RWPE1 (cell line): ENCODE data around the gene UBE2G1.

Experiments used
- CTCF ChIA-PET: fragments of 350-600 bp; sonication (Branson Sonifier 250); formaldehyde crosslinking; extraction: SDS; loops from one replicate; lab custom pipeline; 2021; lab: Yijun Ruan, JAX
- POLR2A ChIA-PET: fragments of 400-600 bp; formaldehyde crosslinking; extraction: SDS; loops from one replicate; lab custom pipeline; 2020; ENCODE audit warnings: antibody characterized with exemption; ENCODE audit not compliant: low non-redundant PET; lab: Yijun Ruan, JAX
- DNase-seq: peaks from one replicate; pipeline ENCODE4 v3.0.0; 2012; ENCODE audit warnings: low spot score
- H3K27ac ChIP-seq: fragments of 450-650 bp; 2 replicates; pipeline ENCODE4 v1.5.1; 2017
- TF ChIP-seq, protein P1 (sequence below): fragments of 450-650 bp; conservative IDR thresholded peaks from 2 replicates; pipeline ENCODE4 v1.5.1; 2017; ENCODE audit warnings: low read depth, mild to moderate bottlenecking

UBE2G1 gene

DNA sequence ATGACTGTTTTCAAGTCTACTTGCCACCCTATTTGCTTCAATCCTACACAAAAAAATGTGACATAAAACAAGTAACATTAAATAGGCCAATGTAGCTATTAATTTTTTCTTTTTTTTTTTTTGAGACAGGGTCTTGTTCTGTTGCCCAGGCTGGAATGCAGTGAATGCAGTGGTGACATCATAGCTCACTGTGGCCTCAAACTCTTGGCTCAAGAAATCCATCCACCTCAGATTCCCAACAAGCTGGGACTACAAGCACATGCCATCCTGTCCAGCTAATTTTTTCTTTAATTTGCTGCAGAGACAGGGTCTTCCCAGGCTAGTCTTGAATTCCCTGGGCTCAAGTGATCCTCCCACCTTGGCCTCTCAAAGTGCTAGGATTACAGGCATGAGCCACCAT lies 132.1 kb downstream of the UBE2G1 start:
- CTCF ChIA-PET, result no interaction called here
- DNase-seq, result no peak
- POLR2A ChIA-PET, result no interaction called here

DNA sequence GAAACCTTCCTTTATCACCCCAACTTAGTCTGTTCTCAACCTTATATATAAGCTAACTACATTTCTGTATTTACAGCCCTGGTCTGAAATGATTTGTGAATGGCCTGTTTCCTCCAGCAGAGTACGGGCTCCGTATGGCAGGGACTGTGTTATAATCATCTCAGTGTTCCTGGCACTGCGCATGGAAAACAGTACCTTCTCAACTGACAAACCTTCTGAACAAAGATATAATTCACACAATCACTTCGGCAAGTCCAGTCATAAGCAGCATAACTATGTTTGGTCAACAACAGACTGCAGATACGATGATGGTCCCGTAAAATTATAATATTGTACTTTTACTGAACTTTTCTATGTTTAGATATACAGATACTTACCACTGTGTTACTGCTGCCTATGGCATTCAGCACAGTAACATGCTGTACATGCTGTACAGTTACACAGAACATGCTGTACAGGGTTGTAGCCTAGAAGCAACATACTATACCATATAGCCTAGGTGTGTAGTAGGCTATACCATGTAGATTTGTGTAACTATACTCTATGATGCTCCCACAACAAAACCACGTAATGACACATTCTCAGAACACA lies 132.7 kb downstream of the UBE2G1 start:
- TF ChIP-seq, protein P1, sequence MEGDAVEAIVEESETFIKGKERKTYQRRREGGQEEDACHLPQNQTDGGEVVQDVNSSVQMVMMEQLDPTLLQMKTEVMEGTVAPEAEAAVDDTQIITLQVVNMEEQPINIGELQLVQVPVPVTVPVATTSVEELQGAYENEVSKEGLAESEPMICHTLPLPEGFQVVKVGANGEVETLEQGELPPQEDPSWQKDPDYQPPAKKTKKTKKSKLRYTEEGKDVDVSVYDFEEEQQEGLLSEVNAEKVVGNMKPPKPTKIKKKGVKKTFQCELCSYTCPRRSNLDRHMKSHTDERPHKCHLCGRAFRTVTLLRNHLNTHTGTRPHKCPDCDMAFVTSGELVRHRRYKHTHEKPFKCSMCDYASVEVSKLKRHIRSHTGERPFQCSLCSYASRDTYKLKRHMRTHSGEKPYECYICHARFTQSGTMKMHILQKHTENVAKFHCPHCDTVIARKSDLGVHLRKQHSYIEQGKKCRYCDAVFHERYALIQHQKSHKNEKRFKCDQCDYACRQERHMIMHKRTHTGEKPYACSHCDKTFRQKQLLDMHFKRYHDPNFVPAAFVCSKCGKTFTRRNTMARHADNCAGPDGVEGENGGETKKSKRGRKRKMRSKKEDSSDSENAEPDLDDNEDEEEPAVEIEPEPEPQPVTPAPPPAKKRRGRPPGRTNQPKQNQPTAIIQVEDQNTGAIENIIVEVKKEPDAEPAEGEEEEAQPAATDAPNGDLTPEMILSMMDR, result no peak
- CTCF ChIA-PET, result no interaction called here
- no peak for DNase-seq
- POLR2A ChIA-PET, result no interaction called here
- H3K27ac ChIP-seq, result no peak overlapping the region

More for the DNA sequence above, 132.1 kb downstream of the UBE2G1 start:
- TF ChIP-seq, protein P1, result no peak
- no peak overlapping the region for H3K27ac ChIP-seq

DNA sequence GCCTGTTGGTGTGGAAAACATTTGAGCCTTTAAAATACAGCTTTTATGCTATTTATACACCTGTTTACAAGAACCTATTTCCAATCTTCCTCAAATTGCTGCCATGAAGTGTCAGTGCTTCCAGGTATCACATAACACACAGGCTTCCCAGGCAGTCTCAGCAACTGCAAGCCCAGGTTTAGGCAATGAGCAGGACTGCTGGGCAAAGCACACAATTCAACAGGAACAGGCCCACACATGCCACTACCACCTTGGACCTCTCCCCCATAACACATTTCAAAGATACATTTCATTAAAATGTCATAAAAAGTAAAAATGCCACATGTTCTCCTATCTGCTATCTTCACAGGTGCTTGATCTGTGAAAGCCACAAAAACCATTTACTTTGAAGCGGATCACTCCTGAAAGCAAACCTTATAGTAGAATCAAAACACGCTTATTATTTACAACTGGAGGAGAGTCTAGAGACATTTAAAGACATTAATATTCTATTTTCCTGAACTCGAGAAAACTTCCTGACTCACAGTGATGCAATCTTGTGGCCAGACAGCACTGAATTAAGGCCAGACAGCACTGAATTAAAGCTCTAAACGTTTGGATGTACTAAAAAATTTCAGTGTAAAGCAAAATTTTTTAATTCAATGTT lies 134.2 kb downstream of the UBE2G1 start:
- peak; percentile 52 for DNase-seq
- H3K27ac ChIP-seq, result peak overlapping the region; percentile 80
- TF ChIP-seq, protein P1, result no peak
- CTCF ChIA-PET, result interaction anchor here (0.6 kb wide), 1 partner anchor 386 kb away, joined by 3 read pairs; the partner anchor contains the start of gene NCBP3
- POLR2A ChIA-PET, result no interaction called here

DNA sequence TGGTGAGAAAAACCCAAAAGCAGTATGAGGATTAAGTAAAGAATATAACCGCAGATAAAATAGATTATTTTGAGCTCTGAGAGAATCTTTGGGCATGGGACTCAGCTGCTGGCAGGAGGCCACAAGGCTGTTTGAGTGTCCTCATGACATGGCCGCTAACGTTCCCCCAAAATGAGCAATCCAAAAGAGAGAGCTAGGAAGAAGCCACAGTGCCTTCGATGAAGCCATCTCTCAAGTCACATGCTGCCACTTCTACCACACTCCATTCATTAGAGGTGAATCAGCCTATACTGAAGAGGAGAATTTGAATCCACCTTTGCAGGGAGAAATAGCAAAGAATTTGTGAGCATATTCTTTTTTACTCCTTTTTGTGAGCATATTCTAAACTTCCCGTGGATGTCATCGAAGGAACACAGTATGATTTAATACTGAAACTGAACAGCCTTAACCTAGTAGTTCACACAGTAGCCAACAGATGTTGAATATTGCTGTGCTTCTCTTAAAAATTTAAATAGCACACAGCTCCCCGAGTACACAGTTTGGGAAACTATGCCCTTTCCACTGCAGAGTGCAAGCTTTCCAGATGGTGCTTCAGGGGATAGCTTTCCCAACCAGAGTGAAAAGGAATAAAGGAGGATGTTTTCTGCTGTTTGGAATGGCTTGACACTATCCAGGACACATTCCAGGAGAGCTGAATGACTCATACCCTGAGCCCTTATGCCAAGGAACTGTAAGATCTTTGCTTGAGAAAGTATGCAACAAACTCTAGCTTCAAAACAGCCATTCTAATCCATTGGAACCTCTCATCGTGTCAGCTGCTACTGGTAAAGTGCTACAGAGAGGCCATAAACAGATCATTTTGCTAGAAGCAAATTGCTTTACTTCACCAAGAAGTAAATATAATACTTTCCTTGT lies 136.6 kb downstream of the UBE2G1 start:
- H3K27ac ChIP-seq, result peak overlapping the region; percentile 79
- CTCF ChIA-PET, result interaction anchor here (0.6 to 1.1 kb wide), 2 partner anchors 15 to 33 kb away, joined by 4 to 5 read pairs; no protein-coding TSS in a partner anchor

DNA sequence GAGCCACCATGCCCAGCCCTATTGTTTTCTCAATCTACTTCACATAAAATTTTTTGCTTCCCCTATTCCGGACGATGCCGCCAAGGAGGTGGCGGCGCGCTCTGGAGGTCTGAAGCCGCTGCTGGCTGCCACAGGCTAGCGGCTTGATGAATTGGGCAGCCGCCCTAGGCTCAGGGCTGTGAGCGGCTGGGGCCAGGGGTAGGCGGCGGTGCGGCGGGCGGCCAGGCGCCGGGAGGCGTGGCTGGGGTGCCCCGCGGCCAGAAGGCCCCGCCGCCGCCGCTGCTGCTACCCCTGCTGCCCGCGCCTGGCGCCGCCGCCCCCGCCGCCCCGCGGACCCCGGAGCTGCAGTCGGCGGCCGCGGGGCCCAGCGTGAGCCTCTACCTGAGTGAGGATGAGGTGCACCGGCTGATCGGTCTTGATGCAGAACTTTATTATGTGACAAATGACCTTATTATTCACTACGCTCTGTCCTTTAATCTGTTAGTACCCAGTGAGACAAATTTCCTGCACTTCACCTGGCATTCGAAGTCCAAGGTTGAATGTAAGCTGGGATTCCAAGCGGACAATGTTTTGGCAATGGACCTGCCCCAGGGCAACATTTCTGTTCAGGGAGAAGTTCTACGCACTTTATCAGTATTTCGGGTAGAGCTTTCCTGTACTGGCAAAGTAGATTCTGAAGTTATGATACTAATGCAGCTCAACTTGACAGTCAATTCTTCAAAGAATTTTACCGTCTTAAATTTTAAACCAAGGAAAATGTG lies 144.4 kb downstream of the UBE2G1 start:
- H3K27ac ChIP-seq, result no peak overlapping the region
- POLR2A ChIA-PET, result no interaction called here
- CTCF ChIA-PET, result interaction anchor here (0.7 kb wide), 1 partner anchor 26 kb away, joined by 3 read pairs; no protein-coding TSS in a partner anchor
- DNase-seq, result no peak
- TF ChIP-seq, protein P1, result no peak

More for the DNA sequence above, 136.6 kb downstream of the UBE2G1 start:
- POLR2A ChIA-PET, result interaction anchor here (0.8 kb wide), 1 partner anchor 14 kb away, joined by 3 read pairs; no protein-coding TSS in a partner anchor
- DNase-seq, result peak; percentile 81
- TF ChIP-seq, protein P1, result no peak
